ENCODE results near the gene ATP9A.
"Not testable (repeated sequence)": the region's sequence is repeated elsewhere in the genome, so short reads cannot be mapped to it uniquely, and the experiment has no call there.

The ATP9A gene

DNA sequence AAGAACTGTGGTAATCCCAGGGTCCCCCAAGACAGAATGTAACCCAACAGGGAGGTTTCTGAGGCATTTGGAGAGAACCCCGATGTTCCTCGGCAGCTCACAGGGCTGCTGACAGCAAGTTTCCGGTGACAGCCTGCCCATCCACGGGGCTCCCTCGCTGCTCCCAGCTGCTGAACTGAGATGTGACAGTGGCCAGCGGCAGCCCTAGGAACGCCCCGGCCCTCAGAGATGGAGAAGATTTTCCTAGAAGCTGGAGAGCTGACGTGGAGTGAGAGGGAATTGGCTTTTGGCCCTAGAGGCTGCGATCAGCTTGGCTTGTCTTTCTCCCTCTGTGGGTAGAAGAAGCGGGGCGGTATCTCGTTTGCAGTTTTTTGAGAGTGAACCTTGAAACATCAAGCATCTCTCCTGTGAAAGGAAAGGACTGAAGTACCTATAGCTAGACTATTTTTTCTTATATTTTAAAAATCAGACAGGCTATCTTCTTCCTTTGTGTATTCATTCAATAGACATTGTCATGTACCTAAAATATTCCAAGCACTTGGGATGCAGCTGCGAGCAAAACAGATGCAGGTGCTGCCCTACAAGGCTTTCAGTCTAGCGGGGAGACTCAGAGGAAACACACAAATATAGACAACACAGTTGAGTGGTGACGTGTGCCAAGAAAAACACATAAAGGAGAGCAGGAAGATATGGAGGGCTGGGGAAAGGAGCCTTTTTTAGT lies 197.3 kb downstream of the ATP9A start:
- DNase-seq (ENCODE audit: low spot score): no peak

DNA sequence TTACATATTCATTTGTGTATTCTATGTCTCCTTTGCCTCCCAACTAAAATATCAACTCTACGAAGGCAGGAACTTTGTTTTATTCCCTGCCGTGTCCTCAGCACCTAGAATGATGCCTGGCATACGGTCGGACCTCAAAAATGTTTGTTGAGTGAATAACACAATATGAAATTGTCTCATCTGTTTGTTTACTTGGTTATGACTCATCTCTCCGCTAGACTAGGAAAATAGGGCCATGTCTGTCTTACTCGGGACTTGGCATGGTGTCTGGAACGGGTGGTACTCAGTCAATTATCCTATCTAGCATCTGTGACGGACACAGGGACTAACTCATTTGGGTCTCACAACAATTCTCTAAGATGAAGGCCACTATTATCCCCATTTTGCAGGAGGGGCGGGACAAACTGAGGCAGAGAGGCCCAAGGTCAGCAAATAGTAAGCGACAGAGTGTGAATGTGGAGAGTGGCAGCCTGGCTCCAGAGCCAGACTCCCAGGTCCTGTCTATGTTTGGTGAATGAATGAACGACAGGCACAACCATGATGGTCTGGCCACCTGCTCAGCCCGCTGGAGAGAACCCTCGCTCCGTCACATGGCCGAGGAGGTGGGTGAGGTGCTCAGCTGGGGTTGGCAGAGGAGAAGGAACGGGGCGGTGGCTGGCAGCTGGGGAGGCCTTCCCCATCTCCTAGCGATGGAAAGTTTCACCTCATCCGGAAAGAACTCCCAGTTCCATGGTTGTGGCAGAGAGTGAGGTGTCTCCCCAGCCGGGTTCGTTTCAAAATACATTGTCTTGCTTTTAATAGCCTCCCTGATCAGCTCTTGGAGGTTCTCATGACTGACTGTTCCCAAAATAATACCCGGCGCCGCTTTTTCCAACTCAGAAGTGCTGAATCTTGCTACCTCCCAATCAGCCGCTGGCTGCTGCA lies 198.1 kb downstream of the ATP9A start:
- DNase-seq (ENCODE audit: low spot score): no peak

DNA sequence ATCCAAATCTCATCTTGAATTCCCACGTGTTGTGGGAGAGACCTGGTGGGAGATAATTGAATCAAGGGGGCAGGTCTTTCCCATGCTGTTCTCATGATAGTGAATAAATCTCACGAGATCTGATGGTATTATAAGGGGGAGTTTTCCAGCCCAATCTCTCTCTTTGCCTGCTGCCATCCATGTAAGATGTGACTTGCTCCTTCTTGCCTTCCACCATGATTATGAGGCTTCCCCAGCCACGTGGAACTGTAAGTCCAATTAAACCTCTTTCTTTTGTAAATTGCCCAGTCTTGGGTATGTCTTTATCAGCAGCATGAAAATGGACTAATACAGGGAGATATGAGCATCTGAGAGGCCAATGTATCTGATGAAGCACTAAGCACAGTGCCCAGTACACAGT lies 199.7 kb downstream of the ATP9A start:
- DNase-seq (ENCODE audit: low spot score): not testable (repeated sequence)

DNA sequence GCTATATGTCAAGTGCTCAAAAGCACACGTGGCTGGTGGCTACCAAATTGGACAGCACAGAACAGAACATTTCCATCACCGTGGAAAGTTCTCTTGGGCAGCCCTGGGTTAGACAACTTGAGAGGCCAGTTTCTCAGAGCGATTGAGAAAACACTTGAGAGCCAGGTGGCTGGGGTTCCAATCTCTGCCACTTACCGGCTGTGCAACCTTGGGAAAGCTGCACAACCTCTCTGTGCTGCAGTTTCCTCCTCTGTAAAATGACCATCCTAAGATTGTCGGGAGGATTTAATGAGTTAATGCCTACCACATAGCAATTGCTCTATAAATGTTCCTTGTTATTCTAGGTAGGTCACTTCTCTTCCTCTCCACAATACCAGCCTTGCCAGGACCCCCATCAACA lies 200.6 kb downstream of the ATP9A start:
- no peak for DNase-seq (ENCODE audit: low spot score)

DNA sequence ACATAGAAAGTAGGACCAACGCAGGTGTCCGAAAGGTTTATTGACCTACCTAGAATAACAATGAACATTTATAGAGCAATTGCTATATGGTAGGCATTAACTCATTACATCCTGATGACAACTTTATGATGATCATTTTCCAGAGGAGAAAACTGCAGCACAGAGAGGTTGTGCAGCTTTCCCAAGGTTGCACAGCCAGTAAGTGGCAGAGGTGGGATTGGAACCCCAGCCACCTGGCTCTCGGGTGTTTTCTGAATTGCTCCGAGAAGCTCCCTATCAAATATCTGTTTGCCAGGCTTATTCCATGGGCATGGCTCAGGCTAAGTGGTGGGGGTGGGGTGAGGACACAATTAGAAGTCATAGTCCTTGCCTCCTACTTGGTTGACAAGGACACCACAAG lies 201.6 kb downstream of the ATP9A start:
- no peak for DNase-seq (ENCODE audit: low spot score)

DNA sequence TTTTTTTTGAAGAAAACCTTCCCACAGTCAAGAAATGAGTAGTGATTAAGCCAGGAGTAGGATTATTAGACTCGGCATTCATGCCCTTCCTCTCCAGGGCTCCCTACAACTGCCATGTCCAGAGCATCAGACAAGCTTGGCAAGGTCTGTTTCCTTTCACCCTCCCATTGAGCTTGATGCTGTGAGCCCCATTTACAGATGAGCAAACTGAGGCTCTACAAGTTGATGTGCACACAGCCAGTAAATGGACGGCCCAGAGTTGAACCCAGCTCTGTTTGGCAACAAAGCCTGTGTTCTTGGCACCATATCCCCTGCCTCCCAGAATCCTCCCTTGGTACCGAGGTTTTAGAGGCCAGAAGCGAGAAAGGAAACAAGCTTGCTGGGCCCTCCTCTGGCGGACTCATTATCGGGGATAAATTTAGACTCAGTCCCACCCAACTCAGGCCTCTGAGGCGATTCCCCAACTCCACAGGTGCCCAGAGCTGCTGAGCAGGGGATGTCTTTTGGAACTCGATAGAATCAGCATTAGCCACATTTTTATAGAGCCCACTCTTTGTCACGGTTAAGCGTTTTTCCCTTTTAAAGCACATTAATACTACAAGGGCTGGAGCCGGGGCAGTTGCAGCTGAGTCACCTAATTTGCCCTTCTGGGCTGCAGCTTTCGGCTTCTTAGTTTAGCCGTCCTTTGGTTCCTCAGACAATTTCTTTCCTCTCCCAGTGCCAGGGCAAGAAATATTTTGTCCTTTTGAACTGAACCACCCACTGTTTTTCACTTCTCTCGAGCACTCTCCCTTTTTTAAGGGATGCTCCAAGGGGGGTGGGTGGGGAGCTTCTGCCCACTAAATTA lies 202.7 kb downstream of the ATP9A start:
- DNase-seq (ENCODE audit: low spot score): no peak

DNA sequence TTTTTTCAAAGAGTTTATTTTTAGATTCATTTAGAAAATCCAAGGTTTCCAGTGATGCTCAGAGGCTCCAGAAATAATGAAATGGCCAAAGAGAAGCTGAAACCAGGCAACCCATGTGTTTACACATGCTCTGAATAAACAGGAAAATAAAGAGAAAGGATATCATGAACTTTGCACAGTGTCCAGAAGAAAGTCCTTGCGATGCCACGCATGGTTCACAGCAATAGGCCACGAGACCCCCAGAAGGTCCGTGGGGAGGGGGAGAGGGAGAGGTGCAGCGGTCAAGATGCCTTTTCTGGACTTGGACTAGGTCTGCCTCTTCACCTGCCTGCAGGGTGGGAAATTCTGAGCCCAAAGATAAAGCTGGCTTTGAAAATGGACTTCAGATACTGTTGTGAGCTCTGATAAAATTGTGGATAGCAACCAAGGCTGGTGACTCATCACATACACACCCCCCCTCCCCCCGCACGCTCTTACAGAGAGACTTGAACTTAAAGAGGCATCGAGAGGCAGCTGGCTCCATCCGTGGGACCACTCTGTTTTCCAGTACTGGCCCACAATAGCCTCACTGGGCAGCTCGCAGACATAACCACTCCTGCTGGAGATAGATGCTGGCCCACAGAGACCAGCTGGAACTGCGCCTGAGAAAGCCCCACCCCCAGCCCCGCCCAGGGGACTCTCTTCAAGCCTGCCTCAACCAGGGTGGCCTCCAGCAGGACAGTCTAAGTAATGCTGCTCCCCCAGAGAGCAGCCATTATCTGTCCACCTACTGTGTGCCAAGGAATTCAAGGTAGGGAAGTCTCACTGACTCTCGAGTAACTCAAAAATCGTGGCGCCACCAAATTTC lies 204.5 kb downstream of the ATP9A start:
- DNase-seq (ENCODE audit: low spot score): no peak

DNA sequence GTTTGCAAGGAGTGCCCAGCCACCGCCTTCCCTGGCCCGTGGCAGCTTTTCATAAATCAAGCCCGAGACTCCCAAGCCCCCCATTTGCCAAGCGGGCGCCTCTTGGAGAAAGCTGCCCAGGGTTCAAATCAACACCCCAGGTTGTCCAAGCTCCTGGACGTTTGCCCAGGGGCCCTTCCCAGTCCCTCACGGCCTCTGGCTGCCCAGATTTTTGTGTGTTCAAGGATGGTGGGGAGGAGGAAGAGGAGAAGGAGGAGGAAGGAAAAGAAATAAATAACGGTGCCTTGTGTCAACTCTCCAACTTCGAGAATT lies 205.1 kb downstream of the ATP9A start:
- DNase-seq (ENCODE audit: low spot score): no peak

DNA sequence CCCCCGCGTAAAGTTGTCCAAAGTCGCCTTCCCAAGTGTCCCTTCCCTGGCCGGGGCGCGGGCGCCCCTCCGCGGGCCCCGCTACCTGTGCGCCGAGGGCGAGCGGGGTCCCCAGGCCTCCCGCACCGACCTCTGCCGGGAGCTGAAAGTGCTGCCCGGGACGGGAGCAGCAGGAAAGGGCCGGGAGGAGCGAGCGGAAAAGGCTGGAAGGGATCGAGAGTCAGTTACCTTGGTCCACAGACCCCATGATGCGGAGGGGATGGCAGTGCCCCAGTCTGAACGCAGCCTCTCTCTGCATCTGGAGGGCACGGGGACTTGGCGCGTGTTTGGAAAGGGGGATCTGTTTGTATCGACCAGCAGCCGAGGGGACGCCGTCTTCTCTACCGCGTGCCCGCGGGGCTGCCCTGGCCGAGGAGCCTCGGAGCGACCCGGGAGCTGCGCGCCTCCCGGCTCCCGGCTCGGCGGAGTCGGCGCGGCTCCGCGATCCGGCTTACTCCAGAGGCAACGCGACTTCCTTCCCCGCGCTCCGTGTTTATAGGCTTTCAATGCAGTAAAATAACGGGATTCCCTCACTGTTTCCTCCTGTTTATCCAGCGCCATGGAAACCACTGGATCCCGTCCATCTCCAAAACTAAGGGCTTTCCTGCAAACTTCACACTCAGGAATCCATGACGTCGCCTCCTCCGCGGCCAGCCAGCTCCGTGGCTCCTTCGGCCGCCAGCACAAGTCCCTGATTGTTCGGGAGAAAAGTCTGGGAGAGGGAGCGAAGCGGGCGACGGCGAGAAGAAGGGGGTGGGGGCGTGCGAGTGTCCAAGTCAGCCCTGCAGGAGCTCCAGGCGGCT lies 205.6 kb downstream of the ATP9A start:
- DNase-seq (ENCODE audit: low spot score): no peak

DNA sequence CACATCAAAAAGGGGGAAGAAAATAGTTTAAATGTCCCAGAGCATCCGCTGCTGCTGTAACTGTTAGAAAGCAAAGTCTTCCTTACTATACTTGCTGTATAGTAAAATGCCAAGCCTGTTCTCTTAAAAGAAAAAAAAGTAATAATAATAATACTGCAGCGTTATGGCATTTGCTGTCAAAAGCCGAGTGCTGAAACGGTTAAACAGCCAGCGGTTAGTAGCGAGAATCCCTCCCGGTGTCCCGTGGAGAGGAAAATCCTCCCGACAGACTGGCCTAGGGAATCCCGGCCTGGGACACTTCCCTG lies 206.2 kb downstream of the ATP9A start:
- no peak for DNase-seq (ENCODE audit: low spot score)

DNA sequence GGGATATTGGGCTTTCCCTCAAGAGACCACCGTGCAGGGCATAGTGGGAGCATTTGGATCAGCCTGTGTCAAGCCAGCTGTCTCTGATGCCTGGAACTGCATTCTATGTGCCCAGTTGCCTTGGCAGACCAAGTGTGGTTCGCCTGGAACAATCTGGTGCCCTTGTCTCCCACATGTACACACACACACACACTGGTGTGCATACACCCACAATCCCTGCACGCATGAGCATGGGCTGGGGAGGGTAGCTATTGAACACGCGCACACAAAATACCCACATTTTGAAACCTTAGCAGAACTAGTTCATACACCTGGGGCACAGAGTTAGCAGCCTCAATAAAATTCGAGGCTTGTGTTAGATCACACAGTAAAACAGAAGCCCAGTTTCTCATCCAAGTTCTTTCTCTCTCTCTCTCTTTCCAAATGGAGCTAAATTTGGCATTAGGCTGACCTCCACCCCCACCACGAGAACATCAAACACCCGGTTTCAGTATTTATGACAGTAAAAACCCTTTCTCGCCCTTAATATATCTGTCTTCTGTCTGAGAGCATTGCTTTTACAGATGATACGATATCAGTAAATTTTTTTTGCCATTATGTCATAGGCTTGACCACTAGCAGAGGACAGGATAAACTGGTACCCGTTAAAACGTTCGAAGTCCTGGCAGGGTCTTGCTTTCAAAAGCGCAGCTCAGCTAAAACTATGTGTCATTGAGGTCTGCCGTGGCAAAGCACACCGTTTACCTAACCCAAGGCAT lies 207.5 kb downstream of the ATP9A start:
- DNase-seq (ENCODE audit: low spot score): no peak

DNA sequence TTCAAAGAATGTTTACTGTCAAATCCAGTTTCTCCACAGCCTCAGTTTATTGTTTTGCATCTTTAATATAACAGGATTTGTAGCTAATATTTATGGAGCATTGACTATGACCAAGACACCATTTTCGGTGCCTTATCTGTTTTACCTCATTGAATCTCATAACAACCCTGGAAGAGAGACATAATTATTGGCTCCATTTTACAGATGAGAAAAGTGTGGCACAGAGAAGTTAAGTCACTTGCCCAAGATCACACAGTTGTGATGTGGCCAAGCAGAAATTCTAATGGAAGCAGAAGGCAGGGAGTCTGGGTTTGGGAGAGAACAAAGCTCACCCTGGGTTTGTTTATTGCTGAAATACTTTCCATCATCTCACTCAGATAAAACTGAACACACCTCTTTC lies 208.1 kb downstream of the ATP9A start:
- DNase-seq (ENCODE audit: low spot score): no peak

DNA sequence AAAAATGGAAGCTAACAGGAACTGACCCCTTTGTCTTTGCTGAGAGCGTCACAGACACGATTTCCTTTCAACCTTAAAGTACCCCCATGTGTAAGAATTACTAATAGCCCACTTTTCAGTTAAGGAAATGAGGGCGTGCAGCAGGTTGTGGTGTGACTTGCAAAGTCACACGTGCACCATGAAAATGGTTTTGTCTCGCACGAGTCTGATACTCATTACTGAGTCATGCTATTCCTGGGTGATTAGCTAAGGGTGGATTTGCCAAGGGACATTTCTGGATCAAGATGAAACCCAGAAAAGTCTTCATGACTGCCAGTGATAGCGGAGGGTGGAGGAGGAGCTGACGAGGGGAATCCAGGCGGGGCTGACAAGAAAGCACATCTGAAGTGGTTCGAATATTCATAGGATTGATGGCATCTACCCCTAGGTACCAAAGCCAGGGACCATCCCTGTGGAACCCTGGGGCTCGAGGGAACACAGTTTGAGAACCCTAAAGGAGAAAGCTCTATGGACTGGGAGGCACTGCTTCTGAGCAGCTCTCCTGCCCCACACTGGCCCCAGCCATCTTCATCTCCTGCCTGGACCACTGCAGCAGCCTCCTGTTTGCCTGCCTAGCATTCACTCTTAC lies 213.5 kb downstream of the ATP9A start:
- DNase-seq (ENCODE audit: low spot score): no peak

DNA sequence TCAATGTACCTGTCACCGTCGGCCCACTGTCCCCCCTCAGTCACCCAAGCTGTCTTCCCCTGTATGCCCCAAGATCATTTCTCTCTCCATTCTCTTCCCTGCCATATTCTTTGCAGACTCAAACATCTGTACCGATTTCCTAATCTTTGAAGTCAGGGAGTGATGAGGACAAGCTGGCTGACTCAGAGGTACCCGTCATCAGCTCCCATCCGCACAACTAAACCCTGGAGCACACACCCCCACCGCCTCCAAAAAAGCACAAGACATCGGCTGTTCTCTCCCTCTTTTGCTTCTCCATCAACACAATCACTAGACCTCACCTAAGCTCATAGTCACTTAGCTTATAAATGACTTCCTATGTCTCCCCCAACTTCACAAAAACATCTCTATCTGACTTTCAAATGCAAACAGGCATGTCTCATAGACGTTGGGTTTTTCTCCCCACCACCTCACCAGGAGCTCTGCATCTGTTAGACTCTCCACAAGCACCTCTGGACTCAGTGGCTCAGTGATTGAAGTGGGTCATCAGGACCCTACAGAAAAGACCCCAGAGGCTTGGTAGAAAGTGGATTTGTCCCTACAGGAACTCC lies 214.2 kb downstream of the ATP9A start:
- no peak for DNase-seq (ENCODE audit: low spot score)

DNA sequence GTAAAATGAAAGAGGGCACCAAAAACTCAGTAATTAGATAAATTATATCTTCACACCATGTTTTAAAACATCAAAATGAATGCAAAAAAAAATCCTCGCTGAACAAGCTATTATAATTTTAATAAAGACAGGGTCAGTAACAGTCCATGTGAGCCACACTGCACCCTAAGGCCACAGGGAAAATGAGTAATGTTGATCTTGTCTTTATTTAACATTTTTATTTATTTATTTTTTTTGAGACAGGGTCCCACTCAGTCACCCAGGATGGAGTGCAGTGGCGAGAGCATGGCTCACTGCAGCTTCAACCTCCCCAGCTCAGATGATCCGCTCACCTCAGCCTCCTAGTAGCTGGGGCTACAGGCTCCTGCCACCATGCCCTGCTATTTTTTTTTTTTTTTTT lies 217.0 kb downstream of the ATP9A start:
- DNase-seq (ENCODE audit: low spot score): no peak

DNA sequence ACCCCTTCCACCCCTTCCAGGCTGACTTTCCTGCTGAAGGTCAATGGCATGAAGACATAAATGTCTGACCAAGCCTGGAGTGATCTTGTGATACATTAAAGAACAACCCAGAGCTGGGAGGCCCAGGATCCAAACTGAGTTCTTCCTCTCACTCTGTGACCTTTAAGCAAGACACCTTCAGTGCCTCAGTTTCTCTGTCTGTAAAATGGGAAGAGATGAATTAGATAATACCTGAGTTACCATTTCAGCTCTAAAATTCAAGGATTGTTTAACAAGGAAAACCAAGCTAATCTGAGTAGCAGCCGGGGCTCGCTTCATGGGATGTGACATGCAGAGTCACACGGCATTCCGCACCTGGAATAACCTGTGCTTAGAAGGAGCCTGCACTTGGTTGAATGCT lies 218.7 kb downstream of the ATP9A start:
- DNase-seq (ENCODE audit: low spot score): no peak

DNA sequence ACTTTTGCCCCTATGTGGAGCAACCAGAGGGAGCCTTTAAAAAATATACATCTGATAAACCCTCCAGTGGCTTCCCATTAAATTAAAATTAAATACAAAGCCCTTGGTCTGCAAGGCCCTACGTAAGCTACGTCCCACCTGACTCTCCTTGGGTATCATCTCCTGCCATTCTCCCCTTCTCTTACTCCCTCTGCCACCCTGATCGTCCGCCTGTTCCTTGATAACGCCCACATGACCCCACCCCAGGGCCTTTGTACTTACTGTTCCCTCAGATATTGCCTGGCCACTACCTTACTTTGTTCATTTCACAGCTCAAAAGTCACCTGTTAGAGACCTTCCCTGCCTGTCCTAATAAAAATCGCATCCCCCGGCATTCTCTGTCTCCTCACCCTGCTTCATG lies 220.2 kb downstream of the ATP9A start:
- no peak for DNase-seq (ENCODE audit: low spot score)
